ENCODE data around the gene HIVEP3. TPM values are rescaled to one million over a fixed set of nuclear protein-coding genes. Genes with fewer than 3 reads are reported as not detected.
"Not testable (repeated sequence)": the region's sequence is repeated elsewhere in the genome, so short reads cannot be mapped to it uniquely, and the experiment has no call there.

HIVEP3 gene
- total and polyA plus RNA-seq, 2 of the 13 experiments (the other 11 are each of a cell fraction or from before 2014, with no cell fraction given), result 0.05 TPM; not detected in 1

DNA sequence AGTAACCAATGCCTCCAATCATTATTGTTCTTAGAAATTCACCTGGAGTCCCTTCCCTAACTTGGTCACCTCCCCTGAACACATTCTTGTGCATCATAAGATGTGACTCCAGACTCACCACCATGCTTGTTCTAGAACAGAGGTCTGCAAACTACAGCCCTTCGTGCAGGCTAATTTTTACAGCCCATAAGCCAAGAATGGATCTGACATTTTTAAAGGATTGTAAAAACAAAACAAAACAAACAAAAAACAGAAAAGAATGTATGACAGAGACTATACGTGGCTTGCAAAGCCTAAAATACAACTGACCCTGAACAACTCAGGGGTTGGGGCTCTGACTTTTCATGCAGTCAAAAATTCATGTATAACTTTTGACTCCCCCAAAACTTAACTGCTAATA lies 6.2 kb upstream of the HIVEP3 start (continued):
- TF ChIP-seq ZNF609 (CRISPR knock-in tag; IDR thresholded peaks at IDR 0.05; ENCODE audit: borderline replicate concordance), result no peak
- no peak for TF ChIP-seq ZNF782 (CRISPR knock-in tag; IDR thresholded peaks at IDR 0.05; ENCODE audit: borderline replicate concordance)

GRCh38 chr1:41921271-41921670 lies 2.5 kb upstream of the HIVEP3 start:
- H4K20me1 ChIP-seq (ENCODE audit: insufficient read depth, low read length); H3K4me2 ChIP-seq (ENCODE audit: low read depth, low read length); H3K9me3 ChIP-seq (ENCODE audit: low read length); DNase-seq (ENCODE audit: low spot score); H3K27ac ChIP-seq (ENCODE audit: extremely low read length, insufficient read depth, low read length); POLR2A ChIA-PET; H3K4me1 ChIP-seq (ENCODE audit: insufficient read depth, low read length); ATAC-seq; FAIRE-seq; H3K9ac ChIP-seq (ENCODE audit: insufficient read depth, low read depth, low read length); H3K36me3 ChIP-seq (replicated peaks in 1 of 2; ENCODE audit: control insufficient read depth in 1 of 2, insufficient read depth in 2 of 2, low read length in 2 of 2); BruUV-seq (replicated peaks); H2AFZ ChIP-seq (ENCODE audit: low read length); H3K4me3 ChIP-seq (replicated peaks in 1 of 3; ENCODE audit: insufficient read depth in 1 of 3, low read depth in 2 of 3, low read length in 3 of 3); in situ Hi-C loops (cut with HindIII; ENCODE audit: extremely low pct_ligation_motif_present, low pct_unique_long_range_greater_than_20kb); intact Hi-C loops (cut with micrococcal nuclease; ENCODE audit: unreplicated experiment); CTCF ChIA-PET (ENCODE audit: low intra/inter-chr PET ratio, low total read pairs); H3K79me2 ChIP-seq (ENCODE audit: insufficient read depth, low read length): not testable (repeated sequence)
- WGBS (ENCODE audit: low lambda C conversion rate), result 0% methylated on average over 2 of the region's 2 CpGs
- peaks cover 1 to 19% of the 10 kb centered on the region in 2 experiments; a peak in 4 of 5 replicates for H3K27me3 ChIP-seq (ENCODE audit: control insufficient read depth in 1 of 2, insufficient read depth in 2 of 2, low read length in 2 of 2)

Measured in HepG2 (cell line).